HG02571 (cell line): Measurements from ENCODE around the gene IL5RA.

Source experiments
- ATAC-seq: cut with Tn5 transposase; IDR thresholded peaks from one replicate; pipeline ENCODE4 v1.9.1; 2021; ENCODE audit warnings: mild to moderate bottlenecking, moderate library complexity; ENCODE audit not compliant: unreplicated experiment

Gene IL5RA

DNA sequence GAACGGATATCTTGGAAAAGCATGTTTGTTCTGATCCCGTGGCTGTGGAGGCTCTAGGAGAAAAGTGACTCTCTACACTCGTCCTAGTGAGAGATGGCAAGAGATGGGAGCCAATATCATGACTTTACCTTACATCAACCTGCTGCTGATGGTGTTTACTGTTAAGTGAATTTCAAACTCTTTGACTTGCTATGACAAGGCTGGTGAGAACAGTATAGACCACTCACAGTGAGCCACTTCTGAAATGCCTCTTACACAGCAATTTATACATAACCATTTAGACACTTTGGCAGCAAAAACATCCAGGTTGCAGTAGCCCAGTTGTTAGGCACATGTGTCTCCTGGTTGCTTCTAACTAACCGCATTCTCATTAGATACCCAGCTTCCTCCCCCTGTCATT lies 43.3 kb downstream of the IL5RA start:
- no peak for ATAC-seq

DNA sequence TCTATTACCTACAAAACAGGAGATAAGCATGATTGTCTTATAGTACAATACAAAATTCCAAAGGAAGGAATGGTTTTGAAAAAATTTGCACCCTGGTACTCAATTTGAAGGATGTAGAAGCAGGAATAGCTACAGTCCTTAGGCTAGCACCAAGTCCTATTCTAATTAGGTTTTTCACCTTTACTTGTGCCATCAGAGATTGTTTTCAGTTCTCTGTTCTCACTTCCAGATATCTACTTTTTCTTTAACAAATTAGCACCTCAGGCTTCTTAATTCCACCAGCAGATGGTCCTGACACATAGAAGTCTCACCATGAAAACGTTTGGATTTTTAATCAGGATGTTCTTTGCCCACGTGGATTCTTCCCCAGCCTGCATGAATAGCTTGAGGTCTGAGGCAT lies 43.8 kb downstream of the IL5RA start:
- ATAC-seq: peak; percentile 82

DNA sequence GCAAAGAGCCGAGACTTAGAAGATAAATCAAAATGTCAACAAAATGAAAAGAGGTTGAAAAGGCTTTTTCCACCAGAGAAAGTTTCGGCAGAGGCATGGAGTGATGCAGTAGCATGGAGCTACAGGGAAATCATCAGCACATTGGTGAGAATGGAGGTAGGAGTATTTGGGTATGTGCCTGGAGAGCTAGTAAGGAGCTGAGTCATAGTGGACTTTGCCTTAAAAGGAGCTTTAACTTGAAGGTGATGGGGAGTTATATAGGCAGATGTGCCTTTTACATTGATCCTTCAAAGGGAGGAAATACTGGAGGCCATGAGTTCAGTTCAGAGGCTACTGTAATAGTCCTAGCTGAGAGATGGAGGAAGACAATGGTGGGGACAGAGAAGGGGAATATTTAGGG lies 44.3 kb downstream of the IL5RA start:
- peak; percentile 4 for ATAC-seq

DNA sequence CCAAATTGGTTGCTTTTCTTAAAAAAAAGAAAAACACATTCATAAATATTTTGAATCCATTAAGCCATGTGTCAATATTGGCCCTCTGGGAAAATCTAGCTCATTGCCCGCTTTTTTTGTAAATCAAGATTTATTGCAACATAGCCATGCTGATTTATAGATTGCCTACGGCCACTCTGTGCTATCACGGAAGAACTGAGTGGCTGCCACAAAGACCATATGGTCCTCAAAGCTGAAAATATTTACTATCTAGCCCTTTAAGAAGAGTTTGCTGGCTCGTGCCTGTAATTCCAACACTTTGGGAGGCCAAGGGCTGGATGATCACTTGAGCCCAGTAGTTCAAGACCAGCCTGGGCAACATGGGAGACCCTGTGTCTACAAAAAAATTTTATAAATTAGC lies 45.9 kb downstream of the IL5RA start:
- ATAC-seq: no peak

DNA sequence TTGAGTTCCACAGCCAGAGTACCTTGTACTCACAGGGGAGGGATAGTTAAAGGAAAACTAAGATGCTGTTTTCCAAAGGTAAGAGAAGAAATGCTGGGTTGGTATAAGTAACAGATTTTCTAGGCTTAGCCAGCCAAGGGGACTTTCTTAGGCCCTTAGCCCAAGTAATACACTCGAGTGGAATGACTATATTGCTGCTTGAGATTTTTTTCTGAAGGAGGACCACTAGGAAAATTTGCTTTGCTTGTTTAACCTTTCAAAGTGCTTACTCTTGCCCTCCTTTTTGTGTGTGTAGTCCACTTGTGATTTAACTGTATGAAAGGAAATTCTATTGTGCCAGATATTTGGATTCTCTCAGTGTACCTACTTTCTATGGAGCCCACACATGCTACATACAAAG lies 50.5 kb downstream of the IL5RA start:
- no peak for ATAC-seq

DNA sequence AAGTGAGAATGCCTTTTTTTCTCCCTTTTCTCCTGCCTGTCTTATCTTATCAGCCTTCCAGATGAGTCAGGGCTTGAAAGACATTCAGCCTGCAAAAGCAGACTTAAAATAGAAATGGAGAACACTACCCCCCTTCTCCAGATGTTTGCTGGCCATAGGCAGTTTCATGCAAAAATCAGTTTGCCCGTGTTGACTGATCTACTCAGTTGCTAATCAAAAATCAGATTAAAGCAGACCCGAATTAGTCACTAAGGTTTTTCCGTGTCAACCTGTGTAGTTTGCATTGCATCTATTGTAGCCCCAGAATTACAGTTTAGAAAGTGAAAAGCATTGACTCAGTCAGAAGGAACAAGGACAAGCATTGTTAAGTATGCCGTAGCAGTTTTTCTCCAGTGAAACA lies 56.2 kb downstream of the IL5RA start:
- no peak for ATAC-seq

DNA sequence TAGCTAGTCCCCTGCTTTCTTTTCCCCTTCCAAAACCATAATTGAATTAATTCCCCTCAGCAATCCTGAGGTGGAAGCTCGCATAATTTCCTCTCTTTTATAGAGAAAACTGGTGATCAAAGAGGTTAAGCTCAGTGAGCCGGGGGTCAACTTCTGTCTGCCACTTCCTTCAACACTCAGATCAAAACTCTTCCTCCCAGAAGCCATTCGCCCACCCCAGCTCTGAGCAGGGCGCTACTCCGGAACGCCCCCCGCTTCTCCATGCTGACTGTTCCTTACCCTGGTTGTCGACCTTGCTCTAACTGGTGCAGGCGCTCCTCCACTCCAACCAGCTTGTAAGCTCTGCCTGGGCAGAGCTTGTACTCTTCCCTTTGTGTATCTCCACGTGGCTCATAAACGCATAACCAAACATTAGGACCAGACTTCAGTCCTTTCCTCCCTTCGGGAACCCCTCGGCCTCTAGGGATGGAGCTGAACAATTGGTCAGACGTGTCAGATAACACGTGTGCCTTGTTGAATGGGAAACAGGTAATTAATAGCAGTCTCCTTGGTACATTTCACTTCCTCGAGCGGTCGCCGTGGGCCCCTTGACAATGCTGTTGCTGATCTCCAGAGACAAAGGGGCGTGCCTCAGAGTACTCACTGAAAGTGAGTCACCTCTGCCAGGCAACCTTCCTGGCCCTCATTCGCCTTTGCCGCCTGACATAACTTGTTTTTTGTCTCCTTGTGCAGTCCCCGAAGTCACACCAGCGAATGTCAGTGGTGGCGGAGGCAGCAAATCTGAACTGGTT lies 71.8 kb downstream of the IL5RA start:
- ATAC-seq: no peak

DNA sequence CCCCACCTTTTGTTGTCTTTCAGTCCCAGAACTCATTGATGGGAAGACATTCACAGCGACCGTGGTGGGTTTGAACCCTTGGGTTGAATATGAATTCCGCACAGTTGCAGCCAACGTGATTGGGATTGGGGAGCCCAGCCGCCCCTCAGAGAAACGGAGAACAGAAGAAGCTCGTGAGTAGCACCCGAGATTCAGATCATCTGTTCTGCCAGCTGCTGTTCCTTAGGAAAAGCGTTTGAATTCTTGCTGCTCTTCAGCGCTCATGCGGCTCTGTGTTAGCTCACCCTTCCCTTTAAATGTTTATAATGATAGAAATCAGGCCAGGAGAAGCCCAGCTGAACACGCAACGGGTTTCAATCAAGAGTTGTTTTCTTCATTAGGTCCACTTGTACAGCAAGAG lies 73.0 kb downstream of the IL5RA start:
- ATAC-seq: no peak

DNA sequence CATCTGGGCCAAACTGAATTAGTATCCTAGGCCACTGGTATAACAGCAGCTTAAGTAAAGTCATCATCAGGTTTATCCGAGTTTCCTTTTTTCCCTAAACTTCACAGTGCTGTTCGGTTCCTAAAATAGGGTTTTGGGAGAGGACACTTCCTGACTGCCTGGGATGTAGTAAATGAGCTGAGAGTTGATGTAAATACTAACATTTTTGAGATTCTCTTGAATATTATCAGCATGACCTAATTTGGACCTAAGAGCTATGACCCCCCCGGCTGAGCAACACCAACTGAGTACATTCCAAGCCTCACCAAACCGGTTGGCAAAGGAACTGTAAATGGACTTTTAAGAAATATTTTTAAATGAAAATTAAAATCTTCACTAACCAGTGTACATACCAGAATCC lies 78.8 kb downstream of the IL5RA start:
- ATAC-seq: no peak

DNA sequence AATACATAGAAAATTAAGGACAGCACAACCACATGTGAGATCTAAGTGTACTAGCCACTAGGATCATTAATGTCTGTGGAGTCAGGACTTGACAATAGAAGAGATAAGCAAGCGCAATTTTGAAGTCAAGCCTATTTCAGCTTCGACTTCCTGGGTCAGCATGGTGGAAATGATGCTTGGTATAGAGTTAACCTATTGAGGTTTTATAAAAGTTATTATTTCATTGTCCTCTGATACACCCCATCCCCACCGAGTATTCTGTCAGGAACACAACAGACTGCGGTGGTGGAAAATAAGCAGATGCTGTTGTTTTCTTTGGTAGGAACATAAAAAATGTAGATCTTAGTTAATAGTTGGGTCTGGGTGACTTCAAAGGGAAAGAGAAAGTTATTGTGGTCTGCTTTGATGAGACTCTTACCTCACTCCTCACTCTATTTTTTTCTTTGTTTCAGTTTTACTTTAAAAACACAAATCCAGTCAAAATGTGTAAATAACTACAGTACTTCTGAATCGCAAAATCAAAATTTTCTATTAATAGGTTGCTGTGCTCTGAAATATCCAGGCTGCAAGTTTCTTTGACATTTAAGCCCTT lies 82.1 kb downstream of the IL5RA start:
- ATAC-seq: peak; percentile 90

DNA sequence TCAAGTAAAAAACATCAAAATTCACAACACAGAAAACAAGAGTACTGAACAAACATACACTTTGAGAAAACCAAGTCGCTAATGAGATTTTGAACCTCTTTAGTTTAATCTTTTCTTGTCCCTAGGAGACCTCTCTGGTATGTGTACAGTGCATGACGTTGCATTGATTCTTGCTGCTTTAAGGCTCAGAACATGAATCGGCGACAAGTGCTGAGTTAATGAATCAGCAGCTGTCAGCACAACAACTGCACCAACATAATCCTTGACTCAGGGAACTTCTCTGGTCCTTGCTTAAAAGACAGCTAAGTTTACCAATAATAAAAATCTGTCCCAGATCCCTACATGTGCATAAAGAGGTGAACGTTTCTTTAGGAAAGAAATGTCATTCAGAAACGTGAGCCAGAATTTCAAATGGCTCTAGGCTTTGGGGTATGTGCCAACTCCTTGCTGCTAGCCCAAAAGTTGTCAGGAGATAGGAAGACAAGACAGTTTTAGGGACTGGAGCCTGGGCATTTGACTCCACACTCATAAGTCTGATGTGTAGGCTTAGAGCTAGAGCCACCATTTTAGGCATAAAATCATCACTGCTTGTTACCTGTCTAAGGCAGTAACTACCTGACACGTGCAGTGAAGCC lies 86.9 kb downstream of the IL5RA start:
- no peak for ATAC-seq

DNA sequence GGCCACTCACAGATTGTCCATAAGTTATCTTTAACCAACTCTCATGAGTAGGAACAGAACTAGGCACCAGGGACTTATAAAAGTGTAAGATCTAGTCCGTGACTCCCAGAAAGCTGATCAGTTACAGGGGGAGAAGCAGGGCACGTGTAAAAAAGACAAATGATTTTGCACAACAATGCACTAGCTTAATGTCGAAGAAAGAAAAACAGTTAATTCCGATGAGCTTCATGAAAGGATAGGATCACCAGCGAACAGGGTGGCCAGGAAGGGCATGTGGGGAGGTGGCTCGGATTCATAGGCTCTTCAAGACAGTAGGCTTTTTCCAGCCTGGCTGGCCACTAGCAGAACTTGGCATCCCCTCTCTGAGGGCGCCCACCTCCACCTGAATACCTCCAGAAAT lies 90.0 kb downstream of the IL5RA start:
- ATAC-seq: no peak
